Upper lobe of right lung (tissue), 1 donor: Measurements from ENCODE around the gene MXRA7. TPM values are rescaled to one million over a fixed set of nuclear protein-coding genes. Genes with fewer than 3 reads are reported as not detected.

Experiments used
- ATAC-seq: fragments of 200-7000 bp; cut with Tn5 transposase; one replicate; pipeline ENCODE4 v1.9.1; 2020; ENCODE audit warnings: mild to moderate bottlenecking, moderate library complexity
- DNase-seq: peaks from one replicate; pipeline ENCODE4 v3.0.0-alpha.2; 2020
- H3K27ac ChIP-seq: fragments of 200-600 bp; one replicate; pipeline ENCODE4 v1.8.0; 2022
- H3K27me3 ChIP-seq: fragments of 200-600 bp; one replicate; pipeline ENCODE4 v1.8.0; 2022; ENCODE audit warnings: mild to moderate bottlenecking
- H3K36me3 ChIP-seq: fragments of 200-600 bp; one replicate; pipeline ENCODE4 v1.8.0; 2022
- H3K4me1 ChIP-seq: fragments of 200-600 bp; one replicate; pipeline ENCODE4 v1.8.0; 2022
- H3K4me3 ChIP-seq: fragments of 200-600 bp; one replicate; pipeline ENCODE4 v1.8.0; 2022; ENCODE audit warnings: mild to moderate bottlenecking
- H3K9me3 ChIP-seq: fragments of 200-600 bp; one replicate; pipeline ENCODE4 v1.8.0; 2022
- intact Hi-C: fragments of 100-400 bp; cut with DNase I; formaldehyde crosslinking; loops from one replicate; pipeline ENCODE4 v1.11.0; 2022
- total RNA-seq: library from RNA; stranded (reverse); fragmentation: NEBNext Ultra II Directional; extraction: Animal tissue kit (Norgen Biotek cat#: 25700); gene quantifications from one replicate; pipeline ENCODE4 v1.2.1, GENCODE V29; 2021
- TF ChIP-seq, protein P1 (sequence below): fragments of 200-600 bp; IDR thresholded peaks from one replicate; pipeline ENCODE4 v1.8.0; 2022; ENCODE audit warnings: antibody characterized with exemption
- donor health status: DM: no; HTN: yes; CAD: no; lungs with severe emphysema.

The MXRA7 gene
- total RNA-seq, 1 donor from 2014 or later = 159 TPM

GRCh38 chr17:76670718-76671122 lies 40.0 kb downstream of the MXRA7 start:
- no peak for DNase-seq

GRCh38 chr17:76670020-76670717 lies 40.6 kb downstream of the MXRA7 start:
- intact Hi-C loops = no loop called here
- no peaks in the 10 kb centered on the region for H3K9me3 ChIP-seq
- H3K4me1 ChIP-seq = peaks cover 17% of the 10 kb centered on the region
- H3K27me3 ChIP-seq = no peaks in the 10 kb centered on the region
- peak; percentile 20 for ATAC-seq
- DNase-seq = no peak
- TF ChIP-seq, protein P1, sequence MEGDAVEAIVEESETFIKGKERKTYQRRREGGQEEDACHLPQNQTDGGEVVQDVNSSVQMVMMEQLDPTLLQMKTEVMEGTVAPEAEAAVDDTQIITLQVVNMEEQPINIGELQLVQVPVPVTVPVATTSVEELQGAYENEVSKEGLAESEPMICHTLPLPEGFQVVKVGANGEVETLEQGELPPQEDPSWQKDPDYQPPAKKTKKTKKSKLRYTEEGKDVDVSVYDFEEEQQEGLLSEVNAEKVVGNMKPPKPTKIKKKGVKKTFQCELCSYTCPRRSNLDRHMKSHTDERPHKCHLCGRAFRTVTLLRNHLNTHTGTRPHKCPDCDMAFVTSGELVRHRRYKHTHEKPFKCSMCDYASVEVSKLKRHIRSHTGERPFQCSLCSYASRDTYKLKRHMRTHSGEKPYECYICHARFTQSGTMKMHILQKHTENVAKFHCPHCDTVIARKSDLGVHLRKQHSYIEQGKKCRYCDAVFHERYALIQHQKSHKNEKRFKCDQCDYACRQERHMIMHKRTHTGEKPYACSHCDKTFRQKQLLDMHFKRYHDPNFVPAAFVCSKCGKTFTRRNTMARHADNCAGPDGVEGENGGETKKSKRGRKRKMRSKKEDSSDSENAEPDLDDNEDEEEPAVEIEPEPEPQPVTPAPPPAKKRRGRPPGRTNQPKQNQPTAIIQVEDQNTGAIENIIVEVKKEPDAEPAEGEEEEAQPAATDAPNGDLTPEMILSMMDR = no peak
- H3K27ac ChIP-seq = peak overlapping the region; percentile 80
- H3K4me3 ChIP-seq = no peak overlapping the region
- no peaks in the 10 kb centered on the region for H3K36me3 ChIP-seq

More at GRCh38 chr17:76670718-76671122, 40.0 kb downstream of the MXRA7 start:
- H3K36me3 ChIP-seq = no peaks in the 10 kb centered on the region
- TF ChIP-seq, protein P1 = no peak
- no peak for ATAC-seq
- no peaks in the 10 kb centered on the region for H3K9me3 ChIP-seq
- H3K4me1 ChIP-seq = peaks cover 17% of the 10 kb centered on the region
- peak overlapping the region; percentile 80 for H3K27ac ChIP-seq
- intact Hi-C loops = no loop called here
- H3K4me3 ChIP-seq = no peak overlapping the region
- no peaks in the 10 kb centered on the region for H3K27me3 ChIP-seq

DNA sequence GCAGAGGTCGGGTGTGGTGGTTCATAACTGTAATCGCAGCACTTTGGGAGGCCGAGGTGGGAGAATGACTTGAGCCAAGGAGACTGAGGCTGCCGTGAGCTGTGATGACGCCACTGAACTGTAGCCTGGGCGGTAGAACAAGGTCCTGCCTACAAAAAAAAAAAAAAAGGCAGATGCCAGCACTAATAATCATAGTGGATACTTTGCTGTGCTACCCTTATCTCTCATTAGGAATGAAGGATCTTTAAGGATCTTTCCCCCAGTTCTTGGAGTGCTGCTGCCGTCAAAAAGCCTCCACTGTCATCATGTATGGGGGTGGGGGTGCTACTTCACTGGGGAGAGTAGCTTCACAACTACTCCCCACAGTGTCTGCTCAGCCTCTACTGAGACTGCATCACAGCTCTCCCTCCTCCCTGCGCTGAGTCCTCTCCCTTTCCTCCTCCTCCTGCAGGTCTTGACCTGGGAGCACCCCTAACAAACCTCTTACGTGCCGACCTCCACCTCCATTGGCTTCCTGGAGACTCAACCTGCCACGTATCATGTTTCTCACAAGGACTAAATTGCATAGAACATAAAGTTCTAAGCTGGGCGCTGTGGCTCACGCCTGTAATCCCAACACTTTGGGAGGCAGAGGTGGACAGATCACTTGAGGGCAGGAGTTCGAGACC lies 42.8 kb downstream of the MXRA7 start:
- Histone ChIP-seq H3K4me1 (peaks cover 16% of the 10 kb centered on the region), H3K4me3 (no peak overlapping the region), H3K27me3 (no peaks in the 10 kb centered on the region), H3K27ac (no peak overlapping the region), H3K9me3 (no peaks in the 10 kb centered on the region), H3K36me3 (no peaks in the 10 kb centered on the region)
- intact Hi-C loops = no loop called here
- no peak for DNase-seq
- TF ChIP-seq, protein P1 = no peak
- ATAC-seq = no peak

- no peaks in the 10 kb centered on the region for H3K36me3 ChIP-seq
- TF ChIP-seq, protein P1 = no peak
- H3K9me3 ChIP-seq = no peaks in the 10 kb centered on the region
- H3K27me3 ChIP-seq = no peaks in the 10 kb centered on the region
- ATAC-seq = no peak
- no peak for DNase-seq
- H3K4me3 ChIP-seq = no peak overlapping the region
- H3K27ac ChIP-seq = no peak overlapping the region
- intact Hi-C loops = no loop called here
- H3K4me1 ChIP-seq = peaks cover 11% of the 10 kb centered on the region
Measured at GRCh38 chr17:76667491-76667755, 43.3 kb downstream of the MXRA7 start.

DNA sequence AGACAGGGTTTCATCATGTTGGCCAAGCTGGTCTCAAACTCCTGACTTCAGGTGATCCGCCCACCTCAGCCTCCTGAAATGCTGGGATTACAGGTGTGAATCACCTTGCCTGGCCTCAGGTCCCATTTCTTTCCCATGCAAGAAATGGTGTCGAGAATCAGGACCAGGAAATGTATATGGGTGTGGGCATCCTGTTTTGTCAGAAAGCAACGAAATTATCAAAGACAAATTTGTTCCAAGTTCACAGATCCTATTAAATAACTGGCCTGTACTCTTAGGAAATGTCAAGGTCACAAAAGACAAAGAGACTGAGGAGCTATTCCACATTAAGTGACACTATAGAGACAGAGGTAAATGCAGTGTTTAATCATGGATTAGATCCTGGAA lies 50.1 kb downstream of the MXRA7 start:
- TF ChIP-seq, protein P1 = no peak
- H3K9me3 ChIP-seq = no peaks in the 10 kb centered on the region
- intact Hi-C loops = no loop called here
- no peaks in the 10 kb centered on the region for H3K36me3 ChIP-seq
- no peak overlapping the region for H3K27ac ChIP-seq
- no peaks in the 10 kb centered on the region for H3K27me3 ChIP-seq
- no peak for DNase-seq
- no peak overlapping the region for H3K4me3 ChIP-seq
- H3K4me1 ChIP-seq = peaks cover 7% of the 10 kb centered on the region
- no peak for ATAC-seq
